ENCODE results near the gene PDCD1.

PDCD1 gene

DNA sequence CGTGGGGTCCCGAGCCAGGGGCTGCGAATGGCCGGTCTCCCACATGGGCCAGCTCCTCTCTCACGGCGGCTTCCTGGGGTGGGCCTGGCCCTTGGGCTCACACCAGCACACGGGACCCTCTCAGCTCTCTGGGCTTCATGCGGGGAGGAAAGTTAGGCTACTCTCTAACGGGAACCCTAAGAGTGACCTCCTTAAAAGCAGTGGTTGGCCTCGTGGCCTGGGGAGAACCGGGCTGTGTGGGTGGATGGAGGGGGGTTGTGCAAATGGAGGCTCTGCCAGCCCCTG lies 36.7 kb upstream of the PDCD1 start:
- no peak for DNase-seq

DNA sequence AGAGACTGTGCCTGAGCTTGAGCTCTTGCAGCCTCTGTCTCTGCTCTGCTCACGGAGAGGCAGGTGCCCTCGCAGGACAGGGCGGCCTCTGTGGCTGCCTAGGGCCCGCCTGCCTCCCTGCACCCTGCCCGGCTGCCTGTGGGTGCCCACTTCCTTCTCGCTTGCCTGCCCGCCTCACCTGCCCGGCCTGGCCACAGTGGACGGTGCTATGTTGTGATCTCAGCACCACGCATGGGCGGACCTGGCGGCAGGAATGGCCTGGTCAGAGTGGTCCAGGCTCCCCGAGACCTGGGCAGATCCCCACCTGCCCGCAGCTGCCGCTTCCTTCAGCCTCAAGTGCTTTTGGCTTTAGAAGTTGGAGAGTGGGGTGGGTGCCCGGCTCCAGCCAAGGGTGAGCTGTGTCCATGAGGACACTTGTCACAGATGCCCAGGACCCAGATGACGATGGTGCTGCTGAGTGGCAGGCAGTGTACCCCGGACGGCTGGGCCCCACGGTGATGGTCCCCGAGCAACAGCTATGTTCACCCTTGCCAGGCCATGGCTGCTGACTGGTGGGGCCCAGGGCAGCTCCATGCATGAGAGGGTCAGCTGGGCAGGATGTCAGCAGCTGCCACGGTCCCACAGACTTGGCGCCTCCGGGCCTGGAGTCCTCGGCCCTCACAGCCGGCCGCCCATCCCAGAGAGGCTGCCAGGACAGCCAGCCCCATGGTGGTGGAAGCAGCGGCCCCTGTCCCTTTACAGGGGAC lies 36.2 kb upstream of the PDCD1 start:
- no peak for DNase-seq

GRCh38 chr2:241894056-241894641 lies 35.5 kb upstream of the PDCD1 start:
- no peak for DNase-seq

GRCh38 chr2:241893265-241893664 lies 34.6 kb upstream of the PDCD1 start:
- DNase-seq = no peak

- DNase-seq = no peak
These were observed 33.8 kb upstream of the PDCD1 start for GRCh38 chr2:241892299-241893137.

GRCh38 chr2:241891988-241892298 lies 33.2 kb upstream of the PDCD1 start:
- no peak for DNase-seq

DNA sequence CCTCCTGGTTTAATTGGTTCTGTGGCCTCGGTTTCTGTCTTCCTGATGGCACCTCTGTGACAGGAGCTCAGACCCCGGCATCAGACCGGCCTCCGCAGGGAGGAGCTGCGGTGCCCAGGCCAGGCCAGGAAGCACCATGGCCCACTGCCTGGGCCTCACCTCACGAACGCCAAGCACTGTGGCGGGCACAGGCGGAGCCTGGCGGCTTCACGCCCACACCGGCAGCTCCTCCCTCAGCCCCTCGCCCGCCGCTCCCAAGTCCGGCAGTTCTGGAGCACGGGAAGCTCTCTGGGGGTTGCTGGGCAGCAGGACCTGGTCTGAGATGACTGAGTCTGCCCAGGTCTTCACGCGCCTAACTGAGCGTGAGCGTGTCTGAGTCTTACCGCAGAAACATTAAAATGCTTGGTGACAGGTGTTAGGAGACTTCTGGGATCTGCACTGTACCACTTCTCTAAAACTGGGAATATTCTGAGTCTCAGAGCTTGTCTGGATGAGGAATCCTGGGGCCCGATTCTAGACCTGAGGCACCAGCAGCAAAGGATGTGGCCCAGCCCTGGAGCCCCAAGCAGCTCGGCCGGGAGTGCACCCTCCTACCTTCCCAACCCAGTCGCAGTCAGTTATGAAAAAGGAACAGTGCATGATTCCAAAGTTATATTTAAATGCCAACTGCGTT lies 32.8 kb upstream of the PDCD1 start:
- DNase-seq = no peak

DNA sequence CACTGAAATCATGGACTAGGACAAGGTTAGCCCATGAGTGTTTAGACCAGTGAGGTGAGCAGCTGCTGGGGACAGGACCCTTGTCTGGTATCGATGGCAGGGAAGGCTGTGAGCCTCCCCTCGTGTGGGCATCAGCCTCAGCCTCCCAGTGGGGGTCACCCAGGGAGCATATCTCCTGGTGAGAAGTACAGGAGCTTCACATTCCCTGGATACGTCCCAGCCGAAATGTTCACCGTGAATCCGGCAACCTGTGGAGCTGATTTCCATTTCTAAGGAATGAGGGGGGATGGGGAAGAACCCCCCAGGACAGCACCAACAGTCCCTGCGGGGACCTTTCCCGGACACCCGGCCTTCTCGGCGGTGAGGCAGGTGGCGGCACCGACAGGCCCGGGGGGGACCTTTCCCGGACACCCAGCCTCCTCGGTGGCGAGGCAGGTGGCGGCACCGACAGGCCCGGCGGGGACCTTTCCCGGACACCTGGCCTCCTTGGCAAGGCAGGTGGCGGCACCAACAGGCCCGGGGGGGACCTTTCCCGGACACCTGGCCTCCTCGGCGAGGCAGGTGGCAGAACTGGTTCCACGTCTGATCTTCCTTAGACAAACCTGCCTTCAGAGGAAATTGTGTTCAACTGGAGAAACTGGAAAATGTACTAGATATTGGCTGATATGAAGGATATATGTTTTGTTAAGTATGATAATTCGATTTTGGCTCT lies 32.0 kb upstream of the PDCD1 start:
- no peak for DNase-seq

DNA sequence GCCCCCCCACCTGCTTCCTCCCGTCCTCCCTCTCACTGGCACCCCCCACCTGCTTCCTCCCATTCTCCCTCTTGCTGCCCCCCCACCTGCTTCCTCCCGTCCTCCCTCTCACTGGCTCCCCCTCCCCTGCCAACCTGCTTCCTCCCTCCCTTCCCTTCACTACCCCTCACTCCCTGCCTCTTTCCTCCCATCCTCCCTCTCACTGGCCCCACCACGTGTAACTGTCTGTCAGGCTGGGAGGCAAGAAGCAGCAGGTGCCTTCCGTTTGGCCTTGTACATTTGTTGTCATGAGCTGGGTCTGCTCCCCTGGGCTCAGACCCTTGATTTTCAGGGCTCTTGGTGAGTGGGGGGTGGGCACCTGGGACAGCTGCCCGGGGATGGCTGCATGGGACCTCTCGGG lies 29.9 kb upstream of the PDCD1 start:
- no peak for DNase-seq

GRCh38 chr2:241887806-241888522 lies 29.3 kb upstream of the PDCD1 start:
- DNase-seq = no peak

- DNase-seq = no peak
These were observed 28.2 kb upstream of the PDCD1 start for GRCh38 chr2:241886840-241887447.

GRCh38 chr2:241885946-241886643 lies 27.4 kb upstream of the PDCD1 start:
- no peak for DNase-seq

DNA sequence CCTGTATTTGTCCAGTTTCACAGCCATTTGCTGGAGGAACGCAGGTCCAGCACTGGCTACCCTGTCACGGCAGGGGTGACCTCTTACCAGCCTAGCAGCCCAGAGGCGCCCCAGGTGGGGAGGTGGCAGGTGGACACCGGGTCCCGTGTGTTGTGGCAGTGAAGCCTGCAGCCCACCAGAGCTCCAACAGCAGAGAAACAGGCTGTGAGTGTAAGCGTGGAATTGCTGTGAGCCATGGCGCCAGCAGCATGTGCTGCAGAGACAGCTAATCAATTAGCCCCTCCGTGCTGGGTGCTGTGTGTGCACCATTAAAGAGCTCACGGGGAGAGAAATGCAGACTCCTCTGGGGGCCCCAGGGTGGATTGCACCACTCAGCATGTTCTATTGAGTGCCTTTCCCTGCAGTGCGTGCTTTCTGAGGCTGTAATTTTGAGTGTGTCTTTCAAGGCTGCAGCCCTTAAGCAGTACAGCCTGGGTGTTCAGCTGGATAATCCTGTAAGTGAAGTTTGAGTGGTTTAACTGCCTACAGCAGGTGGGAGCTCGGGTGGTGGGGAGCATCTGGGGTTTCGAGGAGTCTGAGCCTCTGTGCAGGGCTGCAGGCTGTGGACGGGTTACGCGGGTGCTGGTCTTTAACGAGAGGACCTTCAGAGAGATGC lies 26.7 kb upstream of the PDCD1 start:
- no peak for DNase-seq

DNA sequence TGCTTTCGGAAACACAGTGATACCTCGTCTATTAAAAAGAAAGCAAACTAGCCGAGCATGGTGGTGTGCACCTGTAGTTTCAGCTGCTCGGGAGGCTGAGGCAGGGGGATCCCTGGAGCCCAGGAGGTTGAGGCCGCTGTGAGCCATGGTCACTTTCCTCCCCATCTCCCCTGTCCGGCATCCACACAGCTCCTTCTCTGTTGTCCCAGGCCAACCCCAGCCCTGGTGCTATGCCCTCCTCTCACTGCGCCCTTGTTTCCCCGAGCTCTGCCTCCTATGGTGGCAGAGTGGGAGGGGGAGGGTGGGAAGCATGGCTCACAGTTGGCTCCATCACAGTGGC lies 26.2 kb upstream of the PDCD1 start:
- DNase-seq = no peak

DNA sequence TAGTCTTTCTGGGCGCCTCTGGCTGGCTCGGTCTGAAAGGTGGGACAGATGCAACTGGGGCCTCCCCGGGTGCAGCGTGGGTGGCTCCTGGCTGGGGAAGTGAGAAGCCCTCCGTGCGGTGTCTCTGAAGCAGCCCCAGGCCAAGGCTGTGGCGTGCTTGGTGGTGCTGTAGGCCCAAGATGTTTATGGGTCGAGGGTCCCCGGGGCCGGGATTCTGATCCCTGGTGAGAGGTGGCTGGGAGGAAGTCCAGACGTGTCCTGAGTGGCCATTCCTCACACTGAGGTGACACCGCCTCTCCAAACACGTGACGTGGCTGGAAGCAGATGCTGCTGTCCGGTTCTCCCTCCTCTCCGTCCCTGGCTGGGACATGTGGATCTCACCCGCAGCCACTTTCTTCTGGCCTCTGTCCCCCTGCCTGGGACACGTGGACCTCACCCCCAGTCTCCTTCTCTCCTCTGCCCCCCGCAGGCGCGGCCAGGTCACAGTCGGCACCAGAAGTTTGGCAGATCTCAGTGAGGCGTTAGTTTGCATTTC lies 23.5 kb upstream of the PDCD1 start:
- DNase-seq = peak; percentile 24

DNA sequence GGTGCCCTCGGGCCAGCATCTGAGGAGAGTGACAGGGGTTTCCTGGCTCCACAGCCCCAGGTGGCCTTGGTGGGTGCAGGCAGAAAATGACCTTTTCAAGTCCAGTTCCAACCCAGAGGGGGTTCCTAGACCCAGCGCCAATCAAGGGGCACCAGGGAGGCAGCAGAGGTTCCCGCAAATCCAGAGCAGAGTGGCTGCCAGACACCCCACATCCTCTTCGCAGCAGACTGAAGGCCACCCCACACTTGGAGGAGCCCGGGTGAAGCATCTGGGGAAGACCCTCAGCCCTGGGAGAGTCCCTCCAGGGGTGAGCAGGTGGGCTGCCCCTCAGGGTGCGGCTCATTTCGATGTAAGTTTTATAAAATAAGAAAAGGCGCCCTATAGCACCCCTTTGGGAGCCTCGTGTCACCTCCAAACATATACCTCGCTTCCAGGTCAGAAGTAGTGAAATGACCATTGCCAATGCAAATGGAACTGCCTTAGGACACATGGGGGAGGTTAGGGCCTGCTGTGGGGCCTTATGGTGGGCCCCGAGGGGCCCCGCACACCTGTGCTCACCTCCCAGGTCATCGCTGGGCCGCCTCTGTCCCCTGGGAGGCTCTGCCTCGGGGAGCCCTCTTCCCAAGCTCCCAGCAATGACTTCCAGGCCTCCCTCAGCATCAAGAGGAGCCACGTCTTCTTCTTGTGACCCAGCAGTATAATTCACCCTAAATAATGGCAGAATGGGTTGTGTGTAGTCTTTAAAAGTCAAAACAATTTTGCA lies 21.8 kb upstream of the PDCD1 start:
- no peak for DNase-seq

DNA sequence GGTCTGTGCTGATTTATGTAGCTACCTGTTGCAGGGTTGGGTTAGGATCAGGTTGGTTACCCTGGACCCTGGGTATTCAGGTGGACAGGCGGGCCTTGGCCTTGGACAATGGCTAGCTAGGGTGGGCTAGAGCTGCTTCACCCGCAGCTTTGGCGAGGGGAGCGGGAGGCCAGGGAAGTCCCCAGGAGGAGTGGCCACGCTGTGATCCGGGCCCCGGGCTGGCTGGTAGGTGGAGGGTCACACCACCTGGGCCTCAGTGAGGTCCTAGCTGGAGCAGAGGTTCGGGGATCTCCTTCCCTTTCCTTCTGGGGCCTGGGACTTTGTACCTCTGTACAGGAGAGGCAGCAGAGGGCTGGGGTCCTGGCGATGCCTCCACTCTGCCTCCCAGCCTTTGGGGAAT lies 20.6 kb upstream of the PDCD1 start:
- DNase-seq = no peak

DNA sequence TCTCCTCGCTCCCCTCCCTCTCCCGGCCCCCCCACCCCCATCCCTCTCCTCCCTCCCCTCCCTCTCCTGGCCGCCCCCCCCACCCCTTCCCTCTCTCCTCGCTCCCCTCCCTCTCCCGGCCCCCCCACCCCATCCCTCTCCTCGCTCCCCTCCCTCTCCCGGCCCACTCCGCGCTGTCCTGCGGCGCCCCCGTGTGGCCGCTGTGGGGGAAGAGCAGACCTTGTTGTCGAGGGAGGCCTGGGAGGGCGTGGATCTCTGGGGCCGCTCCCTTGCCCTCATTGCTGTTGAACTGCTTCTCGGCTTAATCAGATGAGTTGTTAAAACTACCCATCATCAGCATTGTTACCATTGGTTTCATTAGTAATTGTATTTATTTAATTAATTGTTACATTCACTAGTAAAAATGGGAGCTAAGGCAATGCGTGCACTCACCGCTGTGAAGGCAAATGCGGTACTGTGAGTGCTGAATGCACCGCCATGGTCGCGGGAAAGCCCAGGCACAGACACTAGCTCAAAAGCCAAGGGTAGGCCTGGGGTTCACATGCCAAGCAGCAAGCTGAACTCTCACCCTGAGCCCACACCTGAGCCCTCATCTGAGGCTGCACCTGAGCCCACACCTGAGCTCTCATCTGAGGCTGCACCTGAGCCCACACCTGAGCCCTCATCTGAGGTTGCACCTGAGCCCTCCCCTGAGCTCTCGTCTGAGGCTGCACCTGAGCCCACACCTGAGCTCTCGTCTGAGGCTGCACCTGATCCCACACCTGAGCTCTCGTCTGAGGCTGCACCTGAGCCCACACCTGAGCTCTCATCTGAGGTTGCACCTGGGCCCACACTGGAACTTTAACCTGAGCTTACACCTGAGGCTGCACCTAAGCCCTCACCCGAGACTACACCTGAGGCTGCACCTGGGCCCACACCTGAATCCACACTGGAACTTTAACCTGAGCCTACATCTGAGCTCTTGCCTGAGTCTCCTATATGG lies 19.6 kb upstream of the PDCD1 start:
- peak; percentile 67 for DNase-seq
